Central memory CD4-positive, alpha-beta T cell (primary cell): ENCODE results near the gene FAM193B.
"Not testable (repeated sequence)": the region's sequence is repeated elsewhere in the genome, so short reads cannot be mapped to it uniquely, and the experiment has no call there.

Source experiments
- DNase-seq: peaks from one replicate; pipeline ENCODE4 v3.0.0; 2022

FAM193B gene

GRCh38 chr5:177575488-177575887, 21.1 kb upstream of the FAM193B start:
- DNase-seq, result no peak

GRCh38 chr5:177569894-177570293, 15.5 kb upstream of the FAM193B start:
- DNase-seq, result no peak

- DNase-seq, result no peak
Measured at GRCh38 chr5:177568326-177568725, 14.0 kb upstream of the FAM193B start.

- no peak for DNase-seq
Measured at GRCh38 chr5:177565046-177565445, 10.7 kb upstream of the FAM193B start.

GRCh38 chr5:177559446-177559941, 5.1 kb upstream of the FAM193B start:
- DNase-seq, result not testable (repeated sequence)

- DNase-seq, result no peak
Measured at GRCh38 chr5:177557796-177558195, 3.4 kb upstream of the FAM193B start.

- peak; percentile 25 for DNase-seq
Measured at GRCh38 chr5:177557041-177557647, 2.8 kb upstream of the FAM193B start.

GRCh38 chr5:177555665-177556064, 1.3 kb upstream of the FAM193B start:
- no peak for DNase-seq

- DNase-seq, result no peak
Measured at GRCh38 chr5:177555228-177555627, 865 bp upstream of the FAM193B start.

- no peak for DNase-seq
Measured at GRCh38 chr5:177553671-177554429, 513 bp downstream of the FAM193B start.

GRCh38 chr5:177552839-177553455, 1.4 kb downstream of the FAM193B start:
- no peak for DNase-seq

- DNase-seq, result no peak
Measured at GRCh38 chr5:177550122-177550521, 4.2 kb downstream of the FAM193B start.

- DNase-seq, result no peak
Measured at GRCh38 chr5:177548495-177548894, 5.9 kb downstream of the FAM193B start.

- DNase-seq, result no peak
Measured at GRCh38 chr5:177547736-177548135, 6.6 kb downstream of the FAM193B start.

GRCh38 chr5:177546258-177546741, 8.1 kb downstream of the FAM193B start:
- DNase-seq, result no peak

- no peak for DNase-seq
Measured at GRCh38 chr5:177545487-177546257, 8.7 kb downstream of the FAM193B start.

- DNase-seq, result no peak
Measured at GRCh38 chr5:177542816-177543465, 11.4 kb downstream of the FAM193B start.

- no peak for DNase-seq
Measured at GRCh38 chr5:177540438-177540837, 13.9 kb downstream of the FAM193B start.

GRCh38 chr5:177539411-177539810, 15.0 kb downstream of the FAM193B start:
- DNase-seq, result no peak

GRCh38 chr5:177538876-177539275, 15.5 kb downstream of the FAM193B start:
- no peak for DNase-seq

- DNase-seq, result no peak
Measured at GRCh38 chr5:177537389-177538361, 16.7 kb downstream of the FAM193B start.
